GM23248 (cell line): Measurements from ENCODE around the gene USP22.

Experiments used
- EZH2 ChIP-seq: fragments of 200-600 bp; sonication (generic); IDR thresholded peaks from 2 replicates; pipeline ENCODE4 v1.6.1; 2018; ENCODE audit warnings: antibody characterized with exemption, mild to moderate bottlenecking; ENCODE audit not compliant: insufficient read depth, poor library complexity, severe bottlenecking
- EZH2phosphoT487 ChIP-seq: fragments of 200-600 bp; sonication (generic); IDR thresholded peaks from 2 replicates; pipeline ENCODE4 v1.6.1; 2018; ENCODE audit warnings: antibody characterized with exemption, moderate library complexity, mild to moderate bottlenecking, low read depth; ENCODE audit not compliant: insufficient read depth

- no peak for TF ChIP-seq EZH2
- TF ChIP-seq EZH2phosphoT487, result no peak
Observed at GRCh38 chr17:21075739-21076085, 32.9 kb upstream of the USP22 start.
